NCI-H2196 (cell line): Measurements from ENCODE around the gene GRK4.
"Not testable (repeated sequence)": the region's sequence is repeated elsewhere in the genome, so short reads cannot be mapped to it uniquely, and the experiment has no call there.

Experiments used
- DNase-seq: peaks from one replicate; lab custom pipeline; 2025; ENCODE audit not compliant: unreplicated experiment; lab: John Stamatoyannopoulos, UW

Gene GRK4

GRCh38 chr4:3037957-3038461, 74.6 kb downstream of the GRK4 start:
- no peak for DNase-seq

GRCh38 chr4:3039706-3040366, 76.5 kb downstream of the GRK4 start:
- no peak for DNase-seq

GRCh38 chr4:3040452-3041191, 77.3 kb downstream of the GRK4 start:
- no peak for DNase-seq

- DNase-seq, result no peak
Measured at GRCh38 chr4:3041192-3042142, 78.1 kb downstream of the GRK4 start.

- no peak for DNase-seq
Measured at GRCh38 chr4:3042226-3042625, 78.9 kb downstream of the GRK4 start.

- DNase-seq, result no peak
Measured at GRCh38 chr4:3043282-3044020, 80.1 kb downstream of the GRK4 start.

- no peak for DNase-seq
Measured at GRCh38 chr4:3044870-3045819, 81.8 kb downstream of the GRK4 start.

- no peak for DNase-seq
Measured at GRCh38 chr4:3046162-3046561, 82.8 kb downstream of the GRK4 start.

GRCh38 chr4:3046623-3047022, 83.3 kb downstream of the GRK4 start:
- no peak for DNase-seq

GRCh38 chr4:3047464-3048286, 84.3 kb downstream of the GRK4 start:
- peak; percentile 79 for DNase-seq

GRCh38 chr4:3051141-3051897, 87.9 kb downstream of the GRK4 start:
- not testable (repeated sequence) for DNase-seq

GRCh38 chr4:3054169-3054759, 90.9 kb downstream of the GRK4 start:
- no peak for DNase-seq

- DNase-seq, result no peak
Measured at GRCh38 chr4:3059943-3060342, 96.6 kb downstream of the GRK4 start.

GRCh38 chr4:3060946-3061345, 97.6 kb downstream of the GRK4 start:
- DNase-seq, result no peak

- DNase-seq, result no peak
Measured at GRCh38 chr4:3062471-3062870, 99.1 kb downstream of the GRK4 start.

GRCh38 chr4:3065551-3065950, 102.2 kb downstream of the GRK4 start:
- DNase-seq, result no peak

- DNase-seq, result no peak
Measured at GRCh38 chr4:3066836-3067400, 103.5 kb downstream of the GRK4 start.
